Activated B cell treated with CpG ODN at 0.5 μM for 24 hours (primary cell): ENCODE data around the gene CDCA3. TPM values are rescaled to one million over a fixed set of nuclear protein-coding genes. Genes with fewer than 3 reads are reported as not detected.
"Not testable (repeated sequence)": the region's sequence is repeated elsewhere in the genome, so short reads cannot be mapped to it uniquely, and the experiment has no call there.

Experiments
- ATAC-seq: fragments of 200-7000 bp; cut with Tn5 transposase; one replicate; pipeline ENCODE4 v1.10.0; 2021; ENCODE audit warnings: low read depth, mild to moderate bottlenecking, moderate library complexity
- CTCF ChIA-PET: fragments of 350-600 bp; sonication (Branson Sonifier 250); formaldehyde crosslinking; loops from one replicate; lab custom pipeline; 2021; ENCODE audit warnings: antibody characterized with exemption; lab: Charles Lee
- POLR2A ChIA-PET: fragments of 350-600 bp; sonication (Branson Sonifier 250); formaldehyde crosslinking; loops from one replicate; lab custom pipeline; 2021; ENCODE audit warnings: antibody characterized with exemption; lab: Charles Lee
- DNase-seq: peaks from one replicate; pipeline ENCODE4 v3.0.0; 2022
- H3K27ac Mint-ChIP-seq: one replicate; pipeline ENCODE4 v1.8.0; 2020; ENCODE audit warnings: mixed read lengths
- H3K27me3 Mint-ChIP-seq: one replicate; pipeline ENCODE4 v1.8.0; 2021; ENCODE audit warnings: mixed read lengths
- H3K36me3 Mint-ChIP-seq: one replicate; pipeline ENCODE4 v1.8.0; 2021; ENCODE audit warnings: low read depth, mixed read lengths
- H3K4me1 Mint-ChIP-seq: one replicate; pipeline ENCODE4 v1.8.0; 2021; ENCODE audit warnings: mixed read lengths
- H3K4me3 Mint-ChIP-seq: one replicate; pipeline ENCODE4 v1.8.0; 2020; ENCODE audit warnings: mild to moderate bottlenecking, mixed read lengths
- H3K9me3 Mint-ChIP-seq: one replicate; pipeline ENCODE4 v1.8.0; 2020; ENCODE audit warnings: mixed read lengths
- CTCF ChIP-seq: fragments of 200-600 bp; IDR thresholded peaks from one replicate; pipeline ENCODE4 v1.8.0; 2022; ENCODE audit warnings: antibody characterized with exemption, mild to moderate bottlenecking
- intact Hi-C: fragments of 100-400 bp; cut with micrococcal nuclease; formaldehyde crosslinking; loops from one replicate; pipeline ENCODE4 v1.15.1; 2024
- total RNA-seq: library from RNA; stranded (reverse); gene quantifications from 2 replicates; pipeline ENCODE4 v1.2.3, GENCODE V29; 2022

CDCA3 gene
- total RNA-seq, 1 donor from 2014 or later = 1.6 TPM

- Mint-ChIP-seq H3K4me1 (peaks cover 51% of the 10 kb centered on the region), H3K27ac (peak within 1 kb of the TSS; percentile 84), H3K4me3 (peak within 1 kb of the TSS; percentile 89), H3K9me3 (no peaks in the 10 kb centered on the region), H3K36me3 (peaks cover 66% of the 10 kb centered on the region), H3K27me3 (no peaks in the 10 kb centered on the region)
- no peak for TF ChIP-seq CTCF
- DNase-seq (peak; percentile 65), ATAC-seq (peak; percentile 78)
- intact Hi-C loops = loop anchor here (1.0 to 2.0 kb wide), 3 partner anchors 15 to 771 kb away; partner anchors contain the start of genes LPCAT3 and USP5
- ChIA-PET CTCF (interaction anchor here (0.6 to 3.4 kb wide), 6 partner anchors 15 to 241 kb away, joined by 4 to 34 read pairs (median 8); partner anchors contain the start of genes C1RL, CDCA3, MLF2 and USP5), POLR2A (interaction anchor here (0.6 to 11.1 kb wide), 22 partner anchors 9 to 424 kb away, joined by 3 to 190 read pairs (median 3); partner anchors contain the start of genes C12orf57, CDCA3, COPS7A and EMG1)
Measured at GRCh38 chr12:6867413-6868210, 16.5 kb upstream of the CDCA3 start, which contains the start of gene TPI1. TPI1 (plus strand) TSS chr12:6867531; CDS start chr12:6867567, 36 bp downstream.

- no peaks in the 10 kb centered on the region for H3K27me3 Mint-ChIP-seq
- no peak for DNase-seq
- H3K27ac Mint-ChIP-seq = peak overlapping the region; percentile 84
- no peaks in the 10 kb centered on the region for H3K9me3 Mint-ChIP-seq
- CTCF ChIA-PET = interaction anchor here (1.6 to 3.4 kb wide), 3 partner anchors 14 to 71 kb away, joined by 4 to 34 read pairs (median 6); partner anchors contain the start of genes CDCA3 and USP5
- POLR2A ChIA-PET = interaction anchor here (0.8 to 11.1 kb wide), 17 partner anchors 8 to 374 kb away, joined by 3 to 190 read pairs (median 5); partner anchors contain the start of genes C12orf57, CDCA3, COPS7A and MLF2
- H3K4me1 Mint-ChIP-seq = peaks cover 46% of the 10 kb centered on the region
- ATAC-seq = no peak
- H3K36me3 Mint-ChIP-seq = peaks cover 66% of the 10 kb centered on the region
- TF ChIP-seq CTCF = no peak
- intact Hi-C loops = loop anchor here (1.0 to 2.0 kb wide), 3 partner anchors 15 to 772 kb away; partner anchors contain the start of genes LPCAT3 and USP5
- H3K4me3 Mint-ChIP-seq = peak overlapping the region; percentile 89
Measured at GRCh38 chr12:6866920-6867412, 15.9 kb upstream of the CDCA3 start.

- H3K4me3 Mint-ChIP-seq = peak overlapping the region; percentile 89
- TF ChIP-seq CTCF = no peak
- peaks cover 67% of the 10 kb centered on the region for H3K36me3 Mint-ChIP-seq
- CTCF ChIA-PET = interaction anchor here (0.6 to 3.4 kb wide), 3 partner anchors 14 to 25 kb away, joined by 3 to 34 read pairs (median 6); partner anchors contain the start of genes CDCA3 and USP5
- H3K9me3 Mint-ChIP-seq = no peaks in the 10 kb centered on the region
- H3K27me3 Mint-ChIP-seq = no peaks in the 10 kb centered on the region
- H3K4me1 Mint-ChIP-seq = peaks cover 40% of the 10 kb centered on the region
- ATAC-seq (no peak), DNase-seq (no peak)
- POLR2A ChIA-PET = interaction anchor here (0.8 to 11.1 kb wide), 11 partner anchors 11 to 273 kb away, joined by 3 to 190 read pairs (median 5); partner anchors contain the start of genes C12orf57, CDCA3, COPS7A and MLF2
- H3K27ac Mint-ChIP-seq = peak overlapping the region; percentile 84
- intact Hi-C loops = loop anchor here (2.0 kb wide), 1 partner anchor 772 kb away; no protein-coding TSS in a partner anchor
Measured at GRCh38 chr12:6866163-6866919, 15.3 kb upstream of the CDCA3 start.

GRCh38 chr12:6865307-6865706, 14.2 kb upstream of the CDCA3 start:
- H3K4me1 Mint-ChIP-seq = peaks cover 31% of the 10 kb centered on the region
- H3K4me3 Mint-ChIP-seq, ATAC-seq, H3K27me3 Mint-ChIP-seq, intact Hi-C loops, H3K9me3 Mint-ChIP-seq, CTCF ChIA-PET, DNase-seq, H3K27ac Mint-ChIP-seq: not testable (repeated sequence)
- peaks cover 67% of the 10 kb centered on the region for H3K36me3 Mint-ChIP-seq
- POLR2A ChIA-PET = interaction anchor here (0.6 to 11.1 kb wide), 5 partner anchors 12 to 1071 kb away, joined by 4 to 190 read pairs (median 5); partner anchors contain the start of genes C12orf57, CDCA3, RNU7-1 and USP5
